Activated CD4-positive, alpha-beta T cell treated with anti-CD3 and anti-CD28 coated beads, Interleukin-2, amount 50 U/mL, for 4 hours (primary cell): Measurements from ENCODE around the gene LRRC61.
"Not testable (repeated sequence)": the region's sequence is repeated elsewhere in the genome, so short reads cannot be mapped to it uniquely, and the experiment has no call there.

ENCODE experiments used
- DNase-seq, 2 experiments: peaks; one replicate each; pipeline ENCODE4 v3.0.0-alpha.2; 2020

Gene LRRC61

GRCh38 chr7:150373049-150373801, 50.1 kb downstream of the LRRC61 start:
- no peak for DNase-seq

GRCh38 chr7:150374026-150374425, 50.9 kb downstream of the LRRC61 start:
- DNase-seq = no peak

GRCh38 chr7:150374472-150374871, 51.3 kb downstream of the LRRC61 start:
- DNase-seq = no peak

GRCh38 chr7:150375662-150376521, 52.7 kb downstream of the LRRC61 start:
- peak; percentile 31 to 36 for DNase-seq

GRCh38 chr7:150376560-150376959, 53.4 kb downstream of the LRRC61 start:
- no peak for DNase-seq

DNA sequence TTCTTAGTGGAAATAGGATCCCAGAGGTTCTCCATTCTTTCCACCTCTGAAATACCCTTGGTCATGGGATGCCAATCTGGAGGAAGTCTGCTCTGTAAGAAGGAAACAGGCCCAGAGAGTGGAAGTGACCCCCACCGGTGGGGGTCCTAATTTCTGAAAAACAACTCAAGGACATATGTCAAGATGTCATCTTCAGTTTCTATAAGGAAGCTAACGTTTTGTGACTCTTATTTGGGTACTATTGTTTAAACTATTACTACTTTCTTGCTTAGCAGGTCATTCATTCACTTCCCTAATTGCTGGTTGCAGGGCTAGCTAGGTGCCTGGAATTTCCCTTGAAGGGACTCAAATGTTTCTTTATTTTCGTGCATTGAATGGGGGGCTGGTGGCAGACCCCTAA, 54.0 kb downstream of the LRRC61 start:
- DNase-seq = no peak

DNA sequence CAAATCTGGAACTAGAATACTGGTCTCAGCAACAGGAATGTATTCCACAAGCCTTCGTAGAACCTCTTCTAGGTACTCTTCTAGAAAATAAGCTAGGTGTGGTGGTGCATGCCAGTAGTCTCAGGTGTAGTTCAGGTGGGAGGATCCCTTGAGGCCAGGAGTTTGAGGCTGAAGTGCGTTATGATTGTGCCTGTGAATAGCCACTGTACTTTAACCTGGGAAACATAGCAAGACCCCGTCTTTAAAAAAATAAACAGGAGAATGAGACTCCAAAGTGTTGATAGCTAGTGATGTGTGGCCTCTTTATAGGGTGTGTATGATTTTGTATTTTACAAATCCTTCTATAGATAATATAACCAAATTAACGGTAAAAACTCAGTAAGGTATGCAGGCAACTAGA, 54.5 kb downstream of the LRRC61 start:
- no peak for DNase-seq

DNA sequence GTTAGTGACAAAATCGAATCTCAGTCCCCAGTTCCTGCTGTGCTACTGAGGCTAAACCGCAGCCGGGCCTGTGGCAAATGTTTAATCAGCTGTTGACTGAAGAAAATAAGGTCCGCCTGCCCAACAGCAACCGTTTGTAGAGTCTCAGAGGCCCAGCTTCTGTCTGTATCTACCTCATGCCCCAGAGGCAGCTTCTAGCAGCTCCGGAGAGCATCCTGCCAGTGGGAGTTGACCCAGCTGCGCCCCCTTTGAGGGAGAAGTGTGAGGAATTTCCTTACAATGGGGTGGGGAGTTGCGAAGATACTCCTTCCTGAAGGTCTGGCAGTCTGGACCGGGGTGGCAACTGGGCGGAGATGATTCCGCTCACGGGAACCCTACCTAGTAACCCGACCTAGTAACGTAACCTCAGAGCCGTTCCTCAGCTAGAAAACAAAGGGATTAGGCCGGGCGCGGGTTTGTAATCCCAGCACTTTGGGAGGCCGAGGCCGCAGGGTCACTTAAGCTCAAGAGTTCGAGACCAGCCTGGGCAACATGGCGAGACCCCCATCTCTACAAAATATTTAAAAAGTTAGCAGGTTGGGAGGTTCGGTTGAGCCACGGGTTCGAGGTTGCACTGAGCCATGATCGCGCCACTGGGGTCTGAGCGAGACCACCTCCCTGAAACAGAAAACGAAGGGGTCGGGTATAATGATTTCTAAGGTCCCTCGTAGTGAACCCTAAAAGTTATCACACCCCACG, 55.1 kb downstream of the LRRC61 start:
- no peak for DNase-seq

- peak; percentile 84 to 86 for DNase-seq
Measured at GRCh38 chr7:150378853-150379440, 55.8 kb downstream of the LRRC61 start, which contains the start of gene ZNF775. TSS of gene ZNF775 (plus strand) at chr7:150379330. CDS start at chr7:150388471, 9,141 bp downstream.

GRCh38 chr7:150379441-150380379, 56.6 kb downstream of the LRRC61 start:
- no peak for DNase-seq

GRCh38 chr7:150380463-150380862, 57.3 kb downstream of the LRRC61 start:
- no peak for DNase-seq

DNA sequence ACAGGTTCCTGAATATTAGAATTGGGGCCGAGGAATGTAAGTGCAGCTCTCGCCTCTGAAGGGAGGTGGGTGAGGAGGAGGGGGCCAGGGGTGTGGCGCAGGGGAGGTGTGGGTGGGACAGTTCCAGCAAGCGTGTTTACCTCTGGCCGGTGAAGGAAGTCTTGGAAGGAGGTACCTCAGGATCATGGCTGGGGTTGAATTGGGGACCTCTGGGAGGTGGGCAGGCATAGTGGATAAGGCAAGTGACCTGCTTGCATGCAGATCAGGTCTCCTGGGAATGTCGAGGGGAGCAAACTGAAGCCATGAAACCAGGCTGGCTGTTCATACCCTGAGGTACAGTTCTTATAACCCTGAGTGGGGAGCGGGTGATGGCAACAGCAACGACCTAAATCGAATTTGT, 57.9 kb downstream of the LRRC61 start:
- no peak for DNase-seq

GRCh38 chr7:150381785-150382122, 58.6 kb downstream of the LRRC61 start:
- no peak for DNase-seq

DNA sequence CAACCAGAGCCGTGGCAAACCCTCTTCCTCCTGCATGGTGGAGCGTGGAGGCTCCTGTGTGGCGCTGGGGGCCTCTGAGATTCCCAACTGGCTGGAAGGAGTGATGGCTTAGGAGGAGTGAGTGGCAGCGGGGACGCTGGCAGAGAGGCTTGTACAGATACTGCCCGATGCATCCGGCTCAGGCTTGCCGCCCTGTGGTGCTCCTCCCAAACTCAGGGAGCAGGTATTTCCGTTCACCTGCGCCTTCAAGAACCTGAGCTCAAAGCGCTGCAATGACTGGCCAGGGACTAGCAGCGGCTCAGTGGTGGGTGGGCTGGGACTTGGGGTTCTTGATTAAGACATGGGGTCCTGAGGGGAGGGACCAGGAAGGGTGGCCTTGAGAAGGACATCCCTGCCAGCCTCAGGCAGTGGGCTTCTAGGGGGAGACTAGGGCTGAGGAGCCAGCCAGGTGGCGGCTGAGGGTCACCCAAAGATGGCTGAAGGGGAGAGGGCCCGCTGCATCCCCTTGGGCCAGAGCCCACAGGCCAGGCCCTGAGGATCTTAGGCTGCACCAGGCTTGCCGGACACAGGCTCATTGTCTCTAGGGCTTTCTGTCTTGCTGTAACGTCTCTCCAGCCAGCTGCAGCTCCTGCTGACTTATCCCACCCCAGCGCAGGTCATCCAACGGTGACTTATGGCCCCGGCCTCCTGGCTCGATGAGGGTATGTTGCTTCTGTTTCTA, 59.1 kb downstream of the LRRC61 start:
- no peak for DNase-seq

DNA sequence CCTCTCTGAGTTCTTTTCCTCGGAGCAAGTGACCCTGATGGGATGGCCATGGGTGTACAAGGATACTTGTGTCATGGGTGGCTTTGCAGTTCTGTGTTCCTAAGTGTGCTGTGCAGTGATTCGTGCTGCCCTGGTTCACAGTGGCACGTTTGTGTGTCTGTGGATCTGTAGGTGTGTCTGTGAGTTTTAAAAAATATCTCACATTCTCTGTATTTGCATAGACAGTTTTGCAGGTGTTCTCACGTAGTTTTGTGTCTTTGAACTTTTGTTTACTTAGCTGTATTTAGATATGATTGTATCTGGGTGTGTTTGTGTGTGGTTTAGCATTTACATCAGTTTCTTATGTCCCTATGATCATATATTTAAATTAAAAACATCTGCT, 59.7 kb downstream of the LRRC61 start:
- no peak for DNase-seq

DNA sequence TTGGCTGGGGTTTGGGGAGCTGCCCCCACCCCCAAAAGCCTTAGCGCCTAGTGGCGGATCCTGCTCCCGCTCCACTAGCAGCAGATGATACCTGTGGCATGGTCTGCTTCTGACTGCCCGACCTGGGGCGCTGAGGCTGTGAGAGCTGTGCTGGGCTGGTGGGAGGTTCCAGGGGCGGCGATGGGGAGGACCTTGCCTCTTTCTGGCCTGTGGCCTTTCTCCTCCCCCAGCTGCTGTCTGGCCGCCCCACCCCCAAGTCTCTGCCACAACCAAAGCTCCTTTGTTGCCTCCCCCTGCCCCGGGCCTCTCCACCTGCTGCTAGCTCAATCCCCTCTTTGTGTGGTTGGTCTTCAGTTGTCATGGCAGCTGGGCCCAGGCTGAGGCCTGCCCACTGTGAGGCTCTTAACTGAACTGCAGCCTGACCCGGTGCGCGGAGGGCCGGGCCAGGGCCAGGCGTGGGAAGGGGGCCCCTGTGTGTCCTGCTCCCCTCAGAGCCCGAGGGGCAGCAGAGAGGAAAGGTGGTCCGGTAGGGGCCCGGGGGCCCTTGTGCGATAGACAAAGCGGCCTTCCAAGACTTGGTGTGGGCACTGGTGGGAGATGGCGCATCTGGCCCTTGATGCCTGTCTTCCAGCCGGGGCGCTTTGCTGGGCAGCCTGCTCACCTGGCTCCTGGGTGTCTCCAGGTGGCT, 60.7 kb downstream of the LRRC61 start:
- no peak for DNase-seq

DNA sequence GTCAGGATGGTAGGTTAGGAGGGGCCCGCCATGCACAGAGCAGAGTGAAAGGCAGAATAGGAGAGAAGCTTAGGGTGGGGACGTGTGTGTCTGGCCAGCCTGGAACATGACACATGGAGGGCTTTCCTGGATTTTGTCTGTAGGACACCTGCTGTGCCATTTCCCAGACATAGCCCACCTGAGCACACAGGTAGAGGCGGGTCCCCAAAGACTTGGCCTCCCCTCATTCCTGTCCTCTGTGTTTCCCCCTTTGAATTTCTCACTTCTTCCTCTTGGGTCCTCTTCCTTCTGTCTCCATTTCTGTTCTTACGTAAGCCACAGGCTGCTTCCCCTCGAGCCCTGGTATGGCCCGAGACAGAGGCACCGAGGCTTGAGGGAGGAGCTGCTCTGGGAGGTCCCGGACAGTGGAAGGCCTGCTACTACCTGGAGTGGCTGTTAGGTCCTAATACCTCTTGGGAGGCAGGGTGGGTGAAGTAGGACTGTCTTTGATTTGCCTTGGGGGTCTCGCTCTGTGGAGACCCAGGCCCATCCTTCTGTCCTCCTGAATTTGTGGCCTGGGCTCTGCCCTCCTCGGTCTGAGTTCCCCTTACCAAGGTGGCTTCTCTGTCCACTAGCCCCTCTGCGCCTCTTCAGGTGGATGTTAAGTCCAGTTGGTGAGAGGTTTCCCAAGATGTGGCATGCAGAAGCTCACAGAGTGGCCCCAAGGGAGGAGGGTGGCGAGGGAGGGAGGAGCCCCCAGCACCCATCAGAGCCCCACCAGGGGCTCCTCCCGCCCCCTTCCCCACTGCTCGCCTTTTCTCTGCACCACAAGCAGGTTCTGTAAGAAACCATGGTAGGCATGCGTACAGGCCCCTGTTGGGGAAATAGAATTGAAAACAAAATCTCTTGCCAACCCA, 61.5 kb downstream of the LRRC61 start:
- no peak for DNase-seq

- no peak for DNase-seq
Measured at GRCh38 chr7:150385302-150385723, 62.2 kb downstream of the LRRC61 start.

GRCh38 chr7:150385884-150386283, 62.7 kb downstream of the LRRC61 start:
- not testable (repeated sequence) for DNase-seq
